Measurements from ENCODE around the gene IFT22.

- TF ChIP-seq CTCF (conservative IDR thresholded peaks at IDR 0.05; ENCODE audit: low read depth, low read length) (no peak), FOS (IDR thresholded peaks at IDR 0.05; ENCODE audit: low read depth, low read length) (no peak), NFE2L2 (IDR thresholded peaks at IDR 0.05; ENCODE audit: low read depth, low read length) (no peak), MAZ (IDR thresholded peaks at IDR 0.05; ENCODE audit: borderline replicate concordance, low read depth, low read length) (no peak), POLR2A (IDR thresholded peaks at IDR 0.05; ENCODE audit: low read depth, low read length) (no peak), BHLHE40 (IDR thresholded peaks at IDR 0.05; ENCODE audit: low read depth, low read length) (no peak), RCOR1 (IDR thresholded peaks at IDR 0.05; ENCODE audit: insufficient replicate concordance, low read length) (no peak), CEBPB (IDR thresholded peaks at IDR 0.05; ENCODE audit: low read depth, low read length) (no peak), USF2 (IDR thresholded peaks at IDR 0.05; ENCODE audit: low read depth, low read length) (no peak), RFX5 (IDR thresholded peaks at IDR 0.05; ENCODE audit: low read depth, low read length) (no peak), MAFK (IDR thresholded peaks at IDR 0.05; ENCODE audit: low read depth, low read length) (no peak), RAD21 (IDR thresholded peaks at IDR 0.05; ENCODE audit: low read length) (no peak), SMC3 (IDR thresholded peaks at IDR 0.05; ENCODE audit: low read depth, low read length) (no peak), CHD1 (IDR thresholded peaks at IDR 0.05; ENCODE audit: low read depth, low read length) (no peak)
These were observed 18.4 kb downstream of the IFT22 start for GRCh38 chr7:101303102-101303701.
